ENCODE data around the gene SEPTIN1. TPM values are rescaled to one million over a fixed set of nuclear protein-coding genes. Genes with fewer than 3 reads are reported as not detected.
A peak's percentile ranks its signal among the peaks of the same experiment; 100 is the strongest.

Gene SEPTIN1
- total and polyA plus RNA-seq, 2 of the 13 experiments (the other 11 are each of a cell fraction or from before 2014, with no cell fraction given), result 0.18 to 0.67 TPM

DNA sequence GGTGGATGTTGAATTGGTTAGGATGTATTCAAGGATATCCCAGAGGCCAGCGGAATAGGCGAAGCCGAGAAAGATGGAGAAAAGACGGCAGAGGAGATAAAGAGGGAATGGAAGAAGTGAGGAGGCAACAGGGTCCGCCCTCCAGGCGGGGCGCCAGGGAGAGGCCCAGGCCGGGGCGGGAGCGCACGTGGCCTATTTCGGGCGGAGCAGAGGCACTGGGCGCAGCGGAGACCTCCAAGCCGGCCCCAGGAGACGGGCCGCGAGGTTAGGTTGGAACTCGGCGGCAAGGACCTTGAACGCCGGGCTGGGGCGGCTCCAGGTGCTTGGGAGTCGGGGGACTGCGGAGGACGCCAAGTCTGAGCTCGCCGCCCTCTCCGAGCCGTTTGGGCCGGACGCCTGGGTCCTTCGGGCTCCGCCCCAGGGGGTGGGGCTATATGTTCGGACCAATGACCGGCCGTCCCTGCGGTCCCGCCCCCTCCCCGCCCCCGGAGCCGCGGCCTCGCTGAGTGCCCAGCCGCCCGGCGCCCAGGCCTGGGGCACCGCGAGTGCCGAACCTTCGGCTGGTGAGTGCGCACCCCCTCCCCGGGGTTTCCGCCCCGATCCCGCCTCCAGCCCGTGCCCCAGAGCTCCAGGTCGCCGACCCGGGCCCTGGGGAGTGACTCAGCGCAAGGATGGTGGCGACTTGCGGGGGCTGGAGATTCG lies 24.9 kb upstream of the SEPTIN1 start, which contains the start of gene ZNF771 (continued):
- TF ChIP-seq JUNB (CRISPR knock-in tag; IDR thresholded peaks at IDR 0.05; ENCODE audit: borderline replicate concordance) (no peak), MIER2 (CRISPR knock-in tag; IDR thresholded peaks at IDR 0.05) (no peak), ZNF44 (CRISPR knock-in tag; IDR thresholded peaks at IDR 0.05) (peak; percentile 79; the same call in 1 of the 2 replicates), ETV6 (CRISPR knock-in tag; conservative IDR thresholded peaks at IDR 0.05) (peak; percentile 73), ZNF367 (CRISPR knock-in tag; IDR thresholded peaks at IDR 0.05; ENCODE audit: borderline replicate concordance) (no peak), ZNF253 (CRISPR knock-in tag; IDR thresholded peaks at IDR 0.05; ENCODE audit: borderline replicate concordance) (peak; percentile 22; the same call in 1 of the 2 replicates), TAF15 (IDR thresholded peaks at IDR 0.05; ENCODE audit: low read depth, low read length, poor library complexity, severe bottlenecking) (no peak), ZNF629 (CRISPR knock-in tag; conservative IDR thresholded peaks at IDR 0.05) (no peak), NAIF1 (CRISPR knock-in tag; IDR thresholded peaks at IDR 0.05; ENCODE audit: borderline replicate concordance) (no peak; the same call in 1 of the 2 replicates), MYC (CRISPR knock-in tag; IDR thresholded peaks at IDR 0.05; ENCODE audit: borderline replicate concordance) (peak; percentile 99), SRSF9 (IDR thresholded peaks at IDR 0.05; ENCODE audit: borderline replicate concordance, insufficient read depth, low read depth, low read length, poor library complexity, severe bottlenecking) (no peak), KMT2A (CRISPR knock-in tag; IDR thresholded peaks at IDR 0.05) (0 out of 2 replicates have a peak, but pooled peaks have one; percentile 43), GLI4 (CRISPR knock-in tag; IDR thresholded peaks at IDR 0.05; ENCODE audit: borderline replicate concordance) (0 out of 2 replicates have a peak, but pooled peaks have one; percentile 64), ZNF652 (CRISPR knock-in tag; IDR thresholded peaks at IDR 0.05; ENCODE audit: borderline replicate concordance, low read depth) (no peak), MATR3 (CRISPR knock-in tag; IDR thresholded peaks at IDR 0.05) (no peak), MED13 (CRISPR knock-in tag; IDR thresholded peaks at IDR 0.05) (no peak)
- TF ChIP-seq, protein P1, sequence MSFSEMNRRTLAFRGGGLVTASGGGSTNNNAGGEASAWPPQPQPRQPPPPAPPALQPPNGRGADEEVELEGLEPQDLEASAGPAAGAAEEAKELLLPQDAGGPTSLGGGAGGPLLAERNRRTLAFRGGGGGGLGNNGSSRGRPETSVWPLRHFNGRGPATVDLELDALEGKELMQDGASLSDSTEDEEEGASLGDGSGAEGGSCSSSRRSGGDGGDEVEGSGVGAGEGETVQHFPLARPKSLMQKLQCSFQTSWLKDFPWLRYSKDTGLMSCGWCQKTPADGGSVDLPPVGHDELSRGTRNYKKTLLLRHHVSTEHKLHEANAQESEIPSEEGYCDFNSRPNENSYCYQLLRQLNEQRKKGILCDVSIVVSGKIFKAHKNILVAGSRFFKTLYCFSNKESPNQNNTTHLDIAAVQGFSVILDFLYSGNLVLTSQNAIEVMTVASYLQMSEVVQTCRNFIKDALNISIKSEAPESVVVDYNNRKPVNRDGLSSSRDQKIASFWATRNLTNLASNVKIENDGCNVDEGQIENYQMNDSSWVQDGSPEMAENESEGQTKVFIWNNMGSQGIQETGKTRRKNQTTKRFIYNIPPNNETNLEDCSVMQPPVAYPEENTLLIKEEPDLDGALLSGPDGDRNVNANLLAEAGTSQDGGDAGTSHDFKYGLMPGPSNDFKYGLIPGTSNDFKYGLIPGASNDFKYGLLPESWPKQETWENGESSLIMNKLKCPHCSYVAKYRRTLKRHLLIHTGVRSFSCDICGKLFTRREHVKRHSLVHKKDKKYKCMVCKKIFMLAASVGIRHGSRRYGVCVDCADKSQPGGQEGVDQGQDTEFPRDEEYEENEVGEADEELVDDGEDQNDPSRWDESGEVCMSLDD (CRISPR knock-in tag; IDR thresholded peaks at IDR 0.05; ENCODE audit: borderline replicate concordance), result no peak
- TF ChIP-seq, protein P2, sequence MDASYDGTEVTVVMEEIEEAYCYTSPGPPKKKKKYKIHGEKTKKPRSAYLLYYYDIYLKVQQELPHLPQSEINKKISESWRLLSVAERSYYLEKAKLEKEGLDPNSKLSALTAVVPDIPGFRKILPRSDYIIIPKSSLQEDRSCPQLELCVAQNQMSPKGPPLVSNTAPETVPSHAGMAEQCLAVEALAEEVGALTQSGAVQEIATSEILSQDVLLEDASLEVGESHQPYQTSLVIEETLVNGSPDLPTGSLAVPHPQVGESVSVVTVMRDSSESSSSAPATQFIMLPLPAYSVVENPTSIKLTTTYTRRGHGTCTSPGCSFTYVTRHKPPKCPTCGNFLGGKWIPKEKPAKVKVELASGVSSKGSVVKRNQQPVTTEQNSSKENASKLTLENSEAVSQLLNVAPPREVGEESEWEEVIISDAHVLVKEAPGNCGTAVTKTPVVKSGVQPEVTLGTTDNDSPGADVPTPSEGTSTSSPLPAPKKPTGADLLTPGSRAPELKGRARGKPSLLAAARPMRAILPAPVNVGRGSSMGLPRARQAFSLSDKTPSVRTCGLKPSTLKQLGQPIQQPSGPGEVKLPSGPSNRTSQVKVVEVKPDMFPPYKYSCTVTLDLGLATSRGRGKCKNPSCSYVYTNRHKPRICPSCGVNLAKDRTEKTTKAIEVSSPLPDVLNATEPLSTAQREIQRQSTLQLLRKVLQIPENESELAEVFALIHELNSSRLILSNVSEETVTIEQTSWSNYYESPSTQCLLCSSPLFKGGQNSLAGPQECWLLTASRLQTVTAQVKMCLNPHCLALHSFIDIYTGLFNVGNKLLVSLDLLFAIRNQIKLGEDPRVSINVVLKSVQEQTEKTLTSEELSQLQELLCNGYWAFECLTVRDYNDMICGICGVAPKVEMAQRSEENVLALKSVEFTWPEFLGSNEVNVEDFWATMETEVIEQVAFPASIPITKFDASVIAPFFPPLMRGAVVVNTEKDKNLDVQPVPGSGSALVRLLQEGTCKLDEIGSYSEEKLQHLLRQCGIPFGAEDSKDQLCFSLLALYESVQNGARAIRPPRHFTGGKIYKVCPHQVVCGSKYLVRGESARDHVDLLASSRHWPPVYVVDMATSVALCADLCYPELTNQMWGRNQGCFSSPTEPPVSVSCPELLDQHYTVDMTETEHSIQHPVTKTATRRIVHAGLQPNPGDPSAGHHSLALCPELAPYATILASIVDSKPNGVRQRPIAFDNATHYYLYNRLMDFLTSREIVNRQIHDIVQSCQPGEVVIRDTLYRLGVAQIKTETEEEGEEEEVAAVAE (CRISPR knock-in tag; IDR thresholded peaks at IDR 0.05; ENCODE audit: borderline replicate concordance), result peak; percentile 60; the same call in 1 of the 2 replicates
- TF ChIP-seq, protein P3, sequence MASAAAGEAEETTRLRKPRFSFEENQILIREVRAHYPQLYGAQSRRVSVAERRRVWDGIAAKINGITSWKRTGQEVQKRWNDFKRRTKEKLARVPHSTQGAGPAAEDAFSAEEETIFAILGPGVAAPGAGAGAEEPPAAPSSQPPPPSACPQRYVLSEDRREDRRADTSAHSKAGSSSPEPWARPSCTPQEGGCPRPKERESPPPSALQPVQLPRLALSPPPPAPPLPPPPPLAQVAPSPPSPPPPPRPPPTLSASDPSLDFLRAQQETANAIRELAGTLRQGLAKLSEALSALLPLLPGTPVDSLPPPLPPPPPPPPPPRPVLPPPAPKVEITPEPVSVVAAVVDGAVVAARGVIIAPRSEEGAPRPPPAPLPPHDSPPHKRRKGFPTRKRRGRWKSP (CRISPR knock-in tag; IDR thresholded peaks at IDR 0.05), result peak; percentile 77; the same call in 1 of the 2 replicates
